Measurements from ENCODE around the gene TMEM215.
"Not testable (repeated sequence)": the region's sequence is repeated elsewhere in the genome, so short reads cannot be mapped to it uniquely, and the experiment has no call there.

The TMEM215 gene

DNA sequence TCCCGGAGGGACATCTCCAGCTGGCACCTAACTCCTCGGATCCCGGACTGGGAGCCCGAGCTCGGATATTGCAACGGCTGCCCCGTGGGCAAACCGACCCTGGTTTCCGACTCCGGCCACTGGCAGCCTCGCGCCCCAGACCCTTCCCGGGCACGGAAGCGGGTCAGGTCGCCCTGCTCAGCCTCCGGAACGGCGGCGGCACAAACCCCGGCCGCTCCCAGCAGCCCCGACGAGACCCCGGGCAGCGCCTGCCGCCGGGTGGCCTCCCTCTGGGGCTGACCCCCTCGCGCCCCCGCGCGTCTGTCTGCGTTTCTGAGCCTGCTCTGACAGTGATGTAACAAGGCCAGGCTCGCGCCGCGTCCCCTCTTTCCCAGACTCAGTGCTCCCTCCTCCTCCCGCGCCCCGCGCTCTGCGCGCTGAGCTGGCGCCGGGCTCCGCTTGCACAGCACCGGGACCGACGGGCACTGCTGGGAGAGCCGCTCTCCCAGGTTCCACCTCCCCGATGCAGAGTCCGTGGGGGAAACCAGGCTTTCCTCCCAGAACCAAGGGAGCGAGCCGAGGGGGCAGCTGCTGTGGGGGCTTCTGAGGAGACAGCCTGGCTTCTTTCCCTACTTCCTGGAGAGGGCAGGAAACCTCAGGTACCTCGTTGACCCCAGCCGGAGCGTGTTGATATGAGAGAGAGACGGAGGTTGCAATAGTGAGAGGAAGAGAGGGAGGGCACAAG lies at the start of gene TMEM215:
Gene TMEM215, plus strand, starts transcription at position 373 of the 724 bp plus-strand sequence. CDS start 644 bp downstream, outside the sequence.
- DNase-seq, result peak in 5 of 56 donors; percentile 1 to 18 (median 14)

DNA sequence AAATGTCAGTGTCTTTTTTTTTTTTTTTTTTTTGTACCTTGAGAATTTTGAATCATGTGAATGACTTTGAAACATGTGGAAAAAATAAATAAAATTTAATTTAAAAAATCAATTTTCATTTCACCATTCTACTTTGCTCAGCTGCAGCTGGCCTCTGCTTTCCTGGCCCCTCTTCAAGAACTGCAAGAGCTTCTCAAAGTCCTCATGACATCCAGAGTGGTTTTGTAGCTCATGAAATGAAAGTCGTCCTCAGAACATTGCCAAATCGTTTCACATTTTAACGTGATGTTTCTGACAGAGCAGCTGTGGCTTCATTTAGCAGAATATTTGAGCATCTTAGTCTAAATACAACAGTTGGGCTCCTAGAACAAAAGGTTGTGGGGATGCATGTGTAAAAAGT lies 47.9 kb upstream of the TMEM215 start:
- no peak for DNase-seq

- no peak for DNase-seq
Measured at GRCh38 chr9:32737378-32737777, 46.0 kb upstream of the TMEM215 start.

- DNase-seq, result no peak
Measured at GRCh38 chr9:32738501-32739172, 44.7 kb upstream of the TMEM215 start.

DNA sequence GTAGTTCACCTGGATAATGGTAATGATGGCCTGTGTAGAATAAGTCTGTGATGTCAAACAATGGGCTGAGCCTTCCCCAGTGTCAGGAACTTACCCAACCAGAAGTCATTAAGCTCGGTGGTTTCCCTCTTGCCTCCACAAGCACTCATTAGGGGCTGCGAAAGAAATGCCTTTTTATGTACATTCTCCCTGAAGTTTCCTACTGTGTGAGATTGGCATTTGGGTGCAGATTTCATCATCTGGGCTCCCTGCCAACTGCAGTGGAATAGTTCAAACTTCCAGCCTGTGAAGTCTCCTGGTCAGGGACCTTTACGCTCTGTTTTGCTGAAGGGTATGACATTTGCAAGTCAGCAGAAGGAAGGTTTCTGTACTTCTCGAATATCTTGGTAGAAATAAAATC lies 41.6 kb upstream of the TMEM215 start:
- DNase-seq, result no peak

DNA sequence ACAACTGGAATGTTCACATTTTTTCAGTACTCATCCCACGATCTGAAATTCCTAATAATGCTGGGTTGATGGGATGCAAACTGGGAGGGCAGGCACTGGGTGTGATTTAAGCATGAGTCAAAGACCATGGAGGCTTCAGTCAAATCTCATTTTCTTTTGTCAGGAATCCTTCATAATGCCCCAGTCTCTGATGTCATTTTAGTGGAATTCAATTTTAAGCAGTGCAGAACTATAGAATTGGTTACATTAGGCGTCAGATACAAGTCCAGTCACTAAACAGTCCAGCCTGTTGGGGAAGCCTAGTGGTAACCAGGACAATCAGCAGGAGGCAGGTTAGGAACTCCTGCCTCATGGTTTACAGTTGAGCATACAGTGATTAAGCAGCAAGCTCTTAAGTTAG lies 41.0 kb upstream of the TMEM215 start:
- DNase-seq, result no peak

DNA sequence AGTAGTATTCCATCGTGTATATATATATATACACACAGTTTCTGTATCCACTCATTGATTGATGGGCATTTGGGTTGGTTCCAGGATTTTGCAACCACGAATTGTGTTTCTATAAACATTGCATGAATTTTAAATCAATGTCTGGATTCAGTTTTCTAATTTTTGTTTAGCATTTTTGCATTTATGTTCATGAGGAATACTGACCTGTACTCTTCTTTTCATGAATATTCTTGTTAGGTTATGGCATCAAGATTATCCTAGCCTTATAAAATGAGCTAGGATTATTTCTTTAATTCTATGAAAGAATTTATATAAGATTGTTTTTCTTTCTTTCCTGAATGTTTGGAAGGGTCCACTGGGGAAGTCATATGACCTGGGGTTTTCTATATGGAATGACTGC lies 35.3 kb upstream of the TMEM215 start:
- DNase-seq, result no peak

DNA sequence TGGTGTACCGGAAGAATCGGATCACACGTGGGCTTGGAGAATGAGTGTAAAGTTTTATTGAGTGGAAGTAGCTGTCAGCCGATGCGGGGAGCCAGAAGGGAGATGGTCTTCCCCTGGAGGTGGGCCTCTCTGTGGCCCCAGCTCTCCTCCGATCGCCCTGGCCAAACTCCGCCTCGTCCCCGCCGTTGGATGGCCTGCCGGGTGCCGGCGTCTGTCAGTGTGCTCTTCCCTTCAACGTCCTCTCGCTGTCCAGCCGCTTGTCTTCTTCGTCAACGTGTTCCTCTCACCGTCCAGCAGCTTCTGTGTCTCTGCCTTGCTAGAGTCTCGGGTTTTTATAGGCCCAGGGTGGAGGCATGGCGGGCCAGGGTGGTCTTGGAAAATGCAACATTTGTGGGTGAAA lies 27.6 kb upstream of the TMEM215 start:
- DNase-seq, result no peak

DNA sequence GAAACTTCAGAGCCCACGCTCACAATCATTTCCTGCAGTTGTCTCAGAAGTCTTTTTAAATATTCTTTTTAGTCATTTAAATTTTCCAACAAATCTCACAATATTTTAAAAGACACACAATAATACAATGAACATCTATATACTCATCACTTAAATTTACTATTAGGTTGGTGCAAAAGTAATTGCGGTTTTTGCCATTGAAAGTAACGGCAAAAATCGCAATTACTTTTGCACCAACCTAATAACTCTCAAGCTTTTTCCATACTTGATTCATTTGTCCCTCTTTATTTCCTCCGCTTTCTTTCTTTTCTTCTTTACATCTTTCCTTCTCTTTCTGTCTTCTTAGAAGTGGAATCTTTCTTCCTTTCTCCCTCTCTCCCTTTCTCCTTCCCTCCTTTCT lies 19.2 kb upstream of the TMEM215 start:
- DNase-seq, result no peak

GRCh38 chr9:32775283-32775682 lies 8.1 kb upstream of the TMEM215 start:
- DNase-seq, result no peak

- no peak for DNase-seq
Measured at GRCh38 chr9:32776201-32776600, 7.1 kb upstream of the TMEM215 start.

GRCh38 chr9:32782476-32783167 lies 718 bp upstream of the TMEM215 start:
- DNase-seq, result peak in 1 of 56 donors; percentile 8

GRCh38 chr9:32787816-32788215 lies 4.5 kb downstream of the TMEM215 start:
- no peak for DNase-seq

DNA sequence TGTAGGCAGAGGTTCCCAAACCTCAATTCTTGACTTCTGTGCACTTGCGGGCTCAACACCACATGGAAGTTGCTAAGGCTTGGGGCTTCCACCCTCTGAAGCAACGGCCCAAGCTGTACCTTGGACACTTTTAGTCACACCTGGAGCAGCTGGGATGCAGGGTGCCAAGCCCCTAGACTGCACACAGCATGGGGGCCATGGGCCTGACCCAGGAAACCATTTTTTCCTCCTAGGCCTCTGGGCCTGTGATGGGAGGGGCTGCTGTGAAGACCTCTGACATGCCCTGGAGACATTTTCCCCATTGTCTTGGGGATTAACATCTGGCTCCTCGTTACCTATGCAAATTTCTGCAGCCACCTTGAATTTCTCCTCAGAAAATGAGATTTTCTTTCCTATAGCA lies 12.7 kb downstream of the TMEM215 start:
- not testable (repeated sequence) for DNase-seq

GRCh38 chr9:32801530-32801929 lies 18.2 kb downstream of the TMEM215 start:
- no peak for DNase-seq

- DNase-seq, result no peak
Measured at GRCh38 chr9:32807217-32807616, 23.9 kb downstream of the TMEM215 start.

- DNase-seq, result no peak
Measured at GRCh38 chr9:32811246-32811645, 27.9 kb downstream of the TMEM215 start.

- DNase-seq, result no peak
Measured at GRCh38 chr9:32820322-32820721, 37.0 kb downstream of the TMEM215 start.

GRCh38 chr9:32823101-32823500 lies 39.8 kb downstream of the TMEM215 start:
- no peak for DNase-seq

DNA sequence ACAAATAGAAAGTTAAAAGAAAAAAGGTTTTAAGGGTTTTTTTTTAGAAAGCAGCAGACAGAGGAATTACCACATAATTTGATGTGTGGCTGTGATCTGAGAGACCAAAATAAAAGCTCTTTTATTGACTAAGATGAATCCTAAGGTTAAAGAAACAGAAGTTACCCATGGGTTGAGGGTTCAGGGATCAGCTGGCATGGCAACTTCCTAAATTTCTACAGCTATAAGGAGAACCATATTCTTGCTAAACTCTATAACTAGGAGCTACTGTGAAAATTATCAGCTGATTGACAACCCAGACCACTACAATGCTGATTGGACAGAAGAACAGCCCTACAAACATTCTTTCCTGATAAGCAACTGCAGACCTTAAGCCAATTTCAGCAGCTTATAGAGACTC lies 40.2 kb downstream of the TMEM215 start:
- DNase-seq, result no peak

- DNase-seq, result no peak
Measured at GRCh38 chr9:32825203-32825602, 41.9 kb downstream of the TMEM215 start.

- DNase-seq, result no peak
Measured at GRCh38 chr9:32828861-32829260, 45.5 kb downstream of the TMEM215 start.

GRCh38 chr9:32832346-32832745 lies 49.0 kb downstream of the TMEM215 start:
- DNase-seq, result peak in 2 of 56 donors; percentile 1 to 8
